ENCODE results near the gene G2E3. TPM values are rescaled to one million over a fixed set of nuclear protein-coding genes. Genes with fewer than 3 reads are reported as not detected.

Gene G2E3, protein sequence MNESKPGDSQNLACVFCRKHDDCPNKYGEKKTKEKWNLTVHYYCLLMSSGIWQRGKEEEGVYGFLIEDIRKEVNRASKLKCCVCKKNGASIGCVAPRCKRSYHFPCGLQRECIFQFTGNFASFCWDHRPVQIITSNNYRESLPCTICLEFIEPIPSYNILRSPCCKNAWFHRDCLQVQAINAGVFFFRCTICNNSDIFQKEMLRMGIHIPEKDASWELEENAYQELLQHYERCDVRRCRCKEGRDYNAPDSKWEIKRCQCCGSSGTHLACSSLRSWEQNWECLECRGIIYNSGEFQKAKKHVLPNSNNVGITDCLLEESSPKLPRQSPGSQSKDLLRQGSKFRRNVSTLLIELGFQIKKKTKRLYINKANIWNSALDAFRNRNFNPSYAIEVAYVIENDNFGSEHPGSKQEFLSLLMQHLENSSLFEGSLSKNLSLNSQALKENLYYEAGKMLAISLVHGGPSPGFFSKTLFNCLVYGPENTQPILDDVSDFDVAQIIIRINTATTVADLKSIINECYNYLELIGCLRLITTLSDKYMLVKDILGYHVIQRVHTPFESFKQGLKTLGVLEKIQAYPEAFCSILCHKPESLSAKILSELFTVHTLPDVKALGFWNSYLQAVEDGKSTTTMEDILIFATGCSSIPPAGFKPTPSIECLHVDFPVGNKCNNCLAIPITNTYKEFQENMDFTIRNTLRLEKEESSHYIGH
- 10 to 100 TPM; 37.8 to 37.9 TPM for total RNA-seq

DNA sequence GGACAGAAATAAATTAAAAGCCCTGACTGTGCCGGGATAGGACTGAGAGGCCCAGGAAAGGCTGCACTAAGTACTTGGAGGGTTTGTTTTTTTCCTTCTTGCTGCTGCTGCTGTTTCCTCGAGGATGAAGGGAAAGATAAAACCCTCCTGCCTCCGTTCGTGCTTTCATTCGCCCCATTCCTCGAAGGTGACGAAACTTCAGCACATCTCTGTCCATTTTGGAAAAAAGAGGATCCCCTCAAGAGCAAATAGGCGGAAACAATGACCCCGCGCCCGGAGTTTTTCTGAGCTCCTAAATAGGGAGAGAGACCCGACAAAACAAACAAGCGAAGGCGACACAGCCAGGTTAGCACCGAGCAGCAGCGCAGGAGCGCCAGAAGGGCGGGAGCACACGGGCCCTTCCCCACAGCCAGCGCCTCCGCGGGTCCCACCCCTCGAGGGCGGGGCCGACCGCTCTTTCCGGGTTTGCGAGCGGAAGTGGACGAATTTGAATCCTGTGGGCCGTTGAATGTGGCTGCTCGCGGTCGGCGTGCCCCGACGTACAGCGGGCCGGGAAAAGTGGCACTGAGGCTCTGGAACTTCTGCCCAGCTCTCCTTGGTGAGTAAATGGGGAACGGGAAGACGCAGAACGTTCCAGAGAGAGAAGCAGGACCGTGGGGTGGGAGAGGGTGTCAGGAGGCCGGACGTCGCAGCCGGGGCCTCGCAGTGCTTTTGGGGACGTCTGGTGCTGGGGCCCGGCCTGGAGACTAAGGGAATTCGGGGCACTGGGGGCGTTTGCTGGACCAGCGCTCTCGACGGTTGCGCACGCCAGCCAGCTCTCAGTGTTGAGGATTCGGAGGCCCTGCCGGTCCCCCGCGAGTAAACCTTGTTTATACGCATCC is at the start of gene G2E3:
Gene G2E3 (plus strand): TSS at position 484 of the 881 bp plus-strand sequence. CDS start 21,922 bp downstream, outside the sequence.
- Mint-ChIP-seq H3K4me3 (peak within 1 kb of the TSS; percentile 100), H3K9me3 (peaks cover 2% of the 10 kb centered on the region), H3K27ac (peak within 1 kb of the TSS; percentile 99), H3K27me3 (no peaks in the 10 kb centered on the region), H3K36me3 (ENCODE audit: low read depth) (peaks cover 36% of the 10 kb centered on the region), H3K4me1 (peaks cover 31% of the 10 kb centered on the region)
- CTCF ChIA-PET = interaction anchor here (1.0 kb wide), 1 partner anchor 649 kb away, joined by 3 read pairs; the partner anchor contains the start of gene HECTD1
- peak; percentile 92 for DNase-seq
- POLR2A ChIA-PET = interaction anchor here (0.8 to 4.4 kb wide), 8 partner anchors 9 to 649 kb away, joined by 3 to 37 read pairs (median 3); partner anchors contain the start of genes AP4S1, SCFD1 and STRN3

DNA sequence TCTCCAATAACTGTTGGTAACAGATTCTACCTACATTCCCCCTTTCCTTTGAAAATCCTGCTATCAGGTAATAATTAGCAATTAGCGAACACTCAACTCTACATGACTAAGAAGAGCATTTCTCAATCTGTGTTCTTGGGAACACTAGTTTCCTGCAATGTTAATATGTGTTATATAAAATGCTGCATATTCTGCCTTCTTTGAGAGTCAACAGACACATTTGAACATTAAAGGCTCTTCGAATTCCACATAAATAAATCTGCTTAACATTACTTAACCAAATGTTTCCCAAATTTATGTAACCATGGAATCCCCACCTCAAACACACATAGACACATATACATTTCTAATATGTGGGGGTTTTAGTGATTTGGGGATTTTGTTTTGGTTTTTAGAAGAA is 41.2 kb upstream of the G2E3 start:
- Mint-ChIP-seq H3K4me1 (peaks cover 6% of the 10 kb centered on the region), H3K9me3 (no peaks in the 10 kb centered on the region), H3K27me3 (peaks cover 11% of the 10 kb centered on the region), H3K27ac (no peak overlapping the region), H3K36me3 (ENCODE audit: low read depth) (no peaks in the 10 kb centered on the region), H3K4me3 (no peak overlapping the region)
- no peak for DNase-seq
- ChIA-PET CTCF (no interaction called here), POLR2A (no interaction called here)

DNA sequence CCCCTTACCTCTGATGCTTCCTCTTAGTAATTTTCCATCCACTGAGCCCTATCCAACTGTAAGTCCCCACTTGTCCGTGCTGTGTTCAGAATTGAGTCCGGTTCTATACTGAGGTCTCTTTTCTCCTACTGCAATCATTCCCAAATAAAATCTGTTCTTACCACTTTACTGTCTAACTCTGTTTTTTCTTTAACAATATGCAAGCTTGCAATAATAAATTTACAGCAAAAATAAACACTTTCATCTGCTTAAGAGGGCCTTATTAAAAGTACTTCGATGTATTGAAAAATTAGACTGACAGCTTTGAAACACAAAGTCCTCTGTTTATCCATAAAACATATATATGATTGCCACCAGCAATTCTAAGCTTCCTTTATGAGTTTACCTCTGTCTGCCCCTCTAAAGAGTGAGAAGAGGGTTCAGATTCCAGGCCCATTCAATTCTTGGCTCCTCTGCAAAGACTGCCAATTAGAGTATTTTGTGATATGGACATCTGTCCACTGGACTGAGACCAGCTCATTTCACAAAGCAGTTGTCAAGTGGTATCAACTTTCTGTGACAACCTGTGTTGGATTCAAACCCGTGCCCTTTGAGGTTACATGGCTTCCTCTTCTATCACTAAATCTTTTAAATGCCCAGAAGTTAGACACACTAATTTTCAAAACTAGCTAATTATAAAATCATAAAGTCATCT is 39.9 kb upstream of the G2E3 start:
- no peak overlapping the region for H3K27ac Mint-ChIP-seq
- H3K4me3 Mint-ChIP-seq = no peak overlapping the region
- DNase-seq = no peak
- ChIA-PET CTCF (interaction anchor here (1.2 to 3.9 kb wide), 2 partner anchors 27 to 144 kb away, joined by 5 to 25 read pairs; no protein-coding TSS in a partner anchor), POLR2A (no interaction called here)
- H3K4me1 Mint-ChIP-seq = peaks cover 6% of the 10 kb centered on the region
- peaks cover 9% of the 10 kb centered on the region for H3K27me3 Mint-ChIP-seq
- no peaks in the 10 kb centered on the region for H3K9me3 Mint-ChIP-seq
- H3K36me3 Mint-ChIP-seq (ENCODE audit: low read depth) = no peaks in the 10 kb centered on the region

DNA sequence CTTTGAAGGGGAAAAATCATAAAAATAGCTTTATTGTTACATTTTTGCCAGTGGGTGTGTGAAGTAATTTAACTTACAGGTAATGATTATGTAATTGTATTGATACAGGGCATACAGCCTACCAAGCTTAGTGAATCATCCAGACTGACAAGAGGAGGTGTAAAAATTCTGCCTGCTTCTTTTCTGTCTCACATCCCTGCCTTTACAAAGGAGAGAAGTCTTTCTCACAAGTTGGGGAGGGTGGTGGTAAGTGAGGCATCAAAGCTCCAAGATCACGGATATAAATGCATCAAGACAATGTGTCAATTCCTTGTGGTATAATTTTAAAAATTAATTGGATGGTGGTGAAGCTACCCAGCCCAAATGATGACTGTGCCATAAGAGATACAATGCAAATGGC is 39.0 kb upstream of the G2E3 start:
- Mint-ChIP-seq H3K9me3 (no peaks in the 10 kb centered on the region), H3K4me3 (no peak overlapping the region), H3K27ac (no peak overlapping the region), H3K4me1 (peaks cover 6% of the 10 kb centered on the region), H3K27me3 (peaks cover 7% of the 10 kb centered on the region), H3K36me3 (ENCODE audit: low read depth) (no peaks in the 10 kb centered on the region)
- no peak for DNase-seq
- POLR2A ChIA-PET = no interaction called here
- CTCF ChIA-PET = interaction anchor here (1.2 to 3.9 kb wide), 2 partner anchors 26 to 145 kb away, joined by 5 to 25 read pairs; no protein-coding TSS in a partner anchor

DNA sequence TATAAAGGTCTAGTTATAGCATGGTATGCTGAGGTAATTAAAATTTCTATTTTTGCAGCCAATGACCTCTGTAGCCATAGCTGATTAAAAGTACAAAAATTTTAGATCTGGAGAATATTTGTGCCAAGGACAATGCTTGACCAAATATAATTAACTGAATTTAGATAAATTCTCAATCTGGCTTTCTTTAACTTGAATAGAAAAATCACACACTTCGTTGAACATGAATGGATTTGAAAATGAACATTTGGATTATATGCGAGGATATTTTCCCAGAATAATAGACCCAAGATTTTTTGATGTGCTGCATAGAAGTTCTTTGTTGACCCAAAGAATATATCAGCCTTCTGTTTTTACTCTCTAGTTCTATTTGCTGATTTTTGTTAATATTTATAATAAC is 38.4 kb upstream of the G2E3 start:
- no peaks in the 10 kb centered on the region for H3K9me3 Mint-ChIP-seq
- ChIA-PET POLR2A (no interaction called here), CTCF (interaction anchor here (0.7 to 3.9 kb wide), 3 partner anchors 15 to 250 kb away, joined by 3 to 25 read pairs (median 3); no protein-coding TSS in a partner anchor)
- H3K27me3 Mint-ChIP-seq = peaks cover 5% of the 10 kb centered on the region
- no peak overlapping the region for H3K4me3 Mint-ChIP-seq
- no peak overlapping the region for H3K27ac Mint-ChIP-seq
- H3K36me3 Mint-ChIP-seq (ENCODE audit: low read depth) = no peaks in the 10 kb centered on the region
- H3K4me1 Mint-ChIP-seq = peaks cover 6% of the 10 kb centered on the region
- DNase-seq = no peak

DNA sequence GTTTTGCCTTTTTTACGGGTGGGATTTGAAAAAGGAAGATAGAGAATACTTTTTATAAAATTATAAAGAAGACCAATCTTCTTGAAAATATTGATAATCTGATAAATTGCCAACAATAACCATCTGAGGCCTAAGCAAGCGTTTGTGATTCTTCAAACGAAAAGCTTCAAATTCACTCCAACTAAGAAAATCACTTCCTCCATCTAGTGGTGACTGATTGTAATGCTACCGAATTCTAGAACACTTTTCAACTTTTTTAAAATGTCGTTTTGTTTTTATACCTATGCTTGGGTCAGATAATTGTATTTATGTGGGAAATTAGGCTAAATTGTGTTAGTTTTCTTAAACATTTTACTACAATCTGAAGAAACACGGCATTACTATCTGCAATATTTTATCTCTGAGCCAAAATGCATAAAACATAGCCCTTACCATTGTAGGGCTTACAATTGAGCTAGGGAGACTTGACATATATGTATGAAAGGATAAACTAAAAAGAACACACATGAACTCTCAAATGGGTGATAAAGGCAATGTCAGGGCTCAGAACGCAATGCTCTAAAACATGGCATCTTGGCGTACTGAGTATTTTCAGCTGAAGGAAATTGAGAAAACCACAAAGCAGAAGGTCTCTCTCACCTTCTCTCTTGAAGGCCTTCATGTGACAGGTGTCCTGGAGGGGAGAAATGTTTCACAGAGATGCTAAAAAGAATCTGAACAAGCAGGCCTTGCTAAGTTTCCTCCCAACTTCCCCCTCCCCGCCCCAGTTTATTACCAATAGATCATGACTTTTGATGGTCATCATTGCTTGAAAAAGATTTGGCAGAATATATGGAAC is 36.8 kb upstream of the G2E3 start:
- H3K36me3 Mint-ChIP-seq (ENCODE audit: low read depth) = no peaks in the 10 kb centered on the region
- H3K27ac Mint-ChIP-seq = no peak overlapping the region
- H3K9me3 Mint-ChIP-seq = no peaks in the 10 kb centered on the region
- no peaks in the 10 kb centered on the region for H3K27me3 Mint-ChIP-seq
- ChIA-PET CTCF (interaction anchor here (0.8 to 3.9 kb wide), 7 partner anchors 9 to 251 kb away, joined by 3 to 25 read pairs (median 4); no protein-coding TSS in a partner anchor), POLR2A (no interaction called here)
- no peak overlapping the region for H3K4me3 Mint-ChIP-seq
- DNase-seq = no peak
- H3K4me1 Mint-ChIP-seq = peaks cover 6% of the 10 kb centered on the region

DNA sequence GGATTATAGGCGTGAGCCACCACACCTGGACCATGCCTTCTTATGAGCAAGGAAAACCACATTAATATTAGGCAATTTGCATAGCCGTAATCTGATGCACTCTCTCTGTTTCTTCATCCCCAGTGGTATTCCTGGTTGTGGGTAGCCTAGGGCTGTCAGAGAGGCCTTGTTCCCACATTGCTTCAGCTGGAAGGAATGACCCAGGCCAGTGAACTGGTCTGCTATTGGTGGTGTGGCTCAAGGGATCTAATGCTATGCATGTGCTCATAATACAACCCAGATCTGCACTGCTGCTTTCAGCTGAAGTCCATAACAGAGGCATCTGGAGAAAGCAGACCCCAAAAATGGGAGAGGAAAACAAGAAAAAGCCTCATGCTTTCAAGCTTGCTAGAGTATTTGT is 33.1 kb upstream of the G2E3 start:
- H3K4me3 Mint-ChIP-seq = no peak overlapping the region
- POLR2A ChIA-PET = no interaction called here

DNA sequence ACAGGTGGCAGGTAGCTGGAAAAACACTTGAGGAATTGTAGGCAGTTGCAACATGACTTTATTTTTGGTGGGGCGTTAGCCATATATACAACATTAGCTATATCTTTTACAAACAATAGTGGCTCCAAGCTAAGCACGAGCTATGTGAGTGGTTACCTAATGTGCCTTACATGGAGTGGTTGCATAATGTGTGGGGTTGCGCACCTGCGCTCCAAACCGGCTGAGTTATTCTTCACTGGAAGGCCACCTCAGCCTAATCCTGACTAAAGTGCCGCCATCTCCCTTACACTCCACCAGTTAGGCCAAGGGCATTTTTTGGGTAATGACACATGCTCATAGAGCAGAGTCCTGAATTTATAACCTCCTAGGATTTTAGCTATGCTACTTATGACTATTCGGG is 31.8 kb upstream of the G2E3 start:
- ChIA-PET POLR2A (no interaction called here), CTCF (no interaction called here)
- no peak for DNase-seq
- Mint-ChIP-seq H3K4me3 (no peak overlapping the region), H3K27ac (no peak overlapping the region), H3K4me1 (peaks cover under 1% of the 10 kb centered on the region), H3K27me3 (no peaks in the 10 kb centered on the region), H3K9me3 (no peaks in the 10 kb centered on the region), H3K36me3 (ENCODE audit: low read depth) (no peaks in the 10 kb centered on the region)

More for the DNA sequence above, 33.1 kb upstream of the G2E3 start:
- Mint-ChIP-seq H3K36me3 (ENCODE audit: low read depth) (no peaks in the 10 kb centered on the region), H3K27me3 (no peaks in the 10 kb centered on the region), H3K4me1 (peaks cover 6% of the 10 kb centered on the region), H3K9me3 (no peaks in the 10 kb centered on the region), H3K27ac (no peak overlapping the region)
- CTCF ChIA-PET = no interaction called here
- no peak for DNase-seq

DNA sequence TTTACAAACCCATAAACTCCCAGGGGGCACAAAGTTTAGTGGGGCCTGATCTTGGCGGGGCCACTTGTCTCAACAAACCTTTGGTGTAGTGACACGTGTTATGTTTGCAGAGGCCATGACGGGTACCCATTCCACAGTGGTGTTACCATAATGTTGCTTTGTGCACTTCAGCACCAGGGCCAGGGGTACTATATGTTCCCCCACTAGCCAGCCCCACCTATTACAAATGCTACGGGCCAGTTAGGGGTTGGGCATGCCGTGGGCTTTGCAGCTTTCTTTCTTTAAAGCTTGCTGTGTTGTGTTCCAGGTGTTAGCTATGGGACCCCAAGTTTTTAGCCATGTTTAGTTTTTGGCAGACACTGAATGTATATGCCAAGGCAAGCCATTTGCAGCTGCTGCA is 30.8 kb upstream of the G2E3 start:
- Mint-ChIP-seq H3K4me1 (no peaks in the 10 kb centered on the region), H3K27ac (no peak overlapping the region), H3K36me3 (ENCODE audit: low read depth) (no peaks in the 10 kb centered on the region), H3K4me3 (no peak overlapping the region), H3K9me3 (no peaks in the 10 kb centered on the region), H3K27me3 (no peaks in the 10 kb centered on the region)
- DNase-seq = no peak
- CTCF ChIA-PET = no interaction called here
- POLR2A ChIA-PET = no interaction called here

DNA sequence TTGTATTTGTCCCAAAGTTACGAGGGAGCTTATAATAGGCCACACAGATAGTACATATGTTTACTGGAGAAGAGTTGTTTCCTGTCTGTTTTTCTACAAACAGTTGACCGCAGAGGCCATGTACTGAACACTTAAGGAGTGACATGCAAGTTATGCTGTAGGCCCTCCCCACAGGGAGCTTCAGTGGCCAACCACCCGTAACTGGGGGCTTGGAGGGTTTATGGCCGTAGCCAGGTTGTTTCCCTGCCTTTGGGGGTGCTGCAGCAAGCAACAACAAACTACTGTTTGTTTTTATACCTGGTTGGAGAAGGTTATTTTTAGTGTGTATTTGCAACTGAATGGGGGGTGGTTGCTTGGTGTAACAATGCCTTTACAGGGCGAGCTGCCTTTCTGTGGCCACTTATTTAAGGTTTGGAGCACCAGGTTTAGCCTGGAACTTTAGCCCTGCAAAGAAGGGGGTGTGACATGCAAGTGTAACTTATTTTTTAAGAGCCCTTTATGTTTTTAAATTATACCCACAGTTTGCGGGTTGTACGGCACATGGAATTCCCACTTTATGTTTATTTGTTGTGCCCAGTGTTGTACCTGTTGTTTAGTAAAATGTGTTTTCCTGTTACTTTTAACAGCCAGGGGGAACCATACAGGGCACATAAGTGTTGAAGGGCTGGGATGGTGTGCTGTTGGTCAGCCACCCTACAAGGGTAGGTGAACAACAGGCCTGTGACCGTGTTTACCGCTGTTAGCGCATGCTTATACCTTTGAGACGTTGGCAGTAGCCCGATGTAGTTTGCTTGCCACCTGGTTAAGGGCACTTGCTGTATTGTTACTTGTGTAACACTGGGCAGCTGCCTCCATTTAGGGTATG is 29.9 kb upstream of the G2E3 start:
- DNase-seq = no peak
- no peaks in the 10 kb centered on the region for H3K36me3 Mint-ChIP-seq (ENCODE audit: low read depth)
- no peaks in the 10 kb centered on the region for H3K9me3 Mint-ChIP-seq
- no peaks in the 10 kb centered on the region for H3K4me1 Mint-ChIP-seq
- no peak overlapping the region for H3K4me3 Mint-ChIP-seq
- CTCF ChIA-PET = no interaction called here
- no peak overlapping the region for H3K27ac Mint-ChIP-seq
- no peaks in the 10 kb centered on the region for H3K27me3 Mint-ChIP-seq
- POLR2A ChIA-PET = no interaction called here

DNA sequence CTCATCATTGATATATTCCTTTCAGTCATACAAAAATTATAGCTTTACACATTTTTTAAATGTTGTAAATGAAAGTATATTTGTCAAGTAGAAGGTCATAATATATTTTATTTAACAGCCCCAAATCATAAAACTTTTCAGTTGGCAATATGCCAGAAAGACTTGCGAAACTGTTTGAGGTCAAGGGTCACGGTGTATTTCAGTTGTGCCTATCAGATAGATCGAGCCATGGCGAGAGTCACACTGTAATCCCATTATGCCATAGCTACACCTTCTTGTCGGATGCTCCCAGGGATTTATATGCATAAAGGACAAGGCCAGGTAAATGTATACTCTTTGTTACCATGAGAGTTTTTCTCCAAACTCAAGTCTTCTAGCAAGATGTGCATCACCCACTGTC is 26.7 kb upstream of the G2E3 start:
- peaks cover 3% of the 10 kb centered on the region for H3K27me3 Mint-ChIP-seq
- ChIA-PET CTCF (interaction anchor here (1.0 kb wide), 1 partner anchor 10 kb away, joined by 8 read pairs; no protein-coding TSS in a partner anchor), POLR2A (no interaction called here)

More for the DNA sequence above, 26.7 kb upstream of the G2E3 start:
- H3K9me3 Mint-ChIP-seq = no peaks in the 10 kb centered on the region
- DNase-seq = no peak
- H3K4me1 Mint-ChIP-seq = no peaks in the 10 kb centered on the region
- no peak overlapping the region for H3K4me3 Mint-ChIP-seq
- H3K27ac Mint-ChIP-seq = no peak overlapping the region
- no peaks in the 10 kb centered on the region for H3K36me3 Mint-ChIP-seq (ENCODE audit: low read depth)

Measured in activated CD4-positive, alpha-beta memory T cell treated with anti-CD3 and anti-CD28 coated beads, Interleukin-2, amount 10 ng/mL, durations not matched to agents 7 days and 5 days (primary cell).